ENCODE data around the gene CCDC92B. TPM values are rescaled to one million over a fixed set of nuclear protein-coding genes. Genes with fewer than 3 reads are reported as not detected.
A peak's percentile ranks its signal among the peaks of the same experiment; 100 is the strongest.

Gene CCDC92B
- total RNA-seq, 4 donors from 2014 or later, result 0.30 TPM; not detected in 3

DNA sequence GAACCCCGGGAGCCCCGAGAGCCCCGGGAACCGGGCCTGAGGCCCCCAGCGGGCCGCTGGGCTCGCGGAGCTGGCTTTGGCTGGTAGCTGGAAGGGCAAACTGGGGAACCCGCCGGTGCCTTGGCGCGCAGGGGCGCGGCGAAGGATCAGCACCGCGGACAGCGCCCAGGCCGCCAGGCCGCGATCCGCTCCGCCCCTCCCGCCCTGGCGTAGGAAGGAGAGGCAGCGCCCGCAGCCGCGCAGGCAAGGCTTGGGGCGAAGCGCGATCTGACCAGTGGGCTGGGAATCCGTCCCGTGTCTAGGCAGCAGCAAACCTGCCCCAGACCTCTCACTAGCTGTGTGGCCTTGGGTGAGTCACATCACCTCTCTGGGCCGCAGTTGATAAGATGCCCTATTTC lies 331 bp upstream of the CCDC92B start:
- Histone ChIP-seq H3K36me3 (no peaks in the 10 kb centered on the region), H3K27ac (no peak overlapping the region), H3K27me3 (peaks cover 0 to 52% of the 10 kb centered on the region in 2 donors), H3K9me3 (no peaks in the 10 kb centered on the region), H3K4me3 (peak overlapping the region in 1 of 4 donors; percentile 24), H3K4me1 (peaks cover 0 to 12% (median 5%) of the 10 kb centered on the region in 4 donors)
- TF ChIP-seq POLR2A (IDR thresholded peaks at IDR 0.05), result no peak
- TF ChIP-seq, protein P1, sequence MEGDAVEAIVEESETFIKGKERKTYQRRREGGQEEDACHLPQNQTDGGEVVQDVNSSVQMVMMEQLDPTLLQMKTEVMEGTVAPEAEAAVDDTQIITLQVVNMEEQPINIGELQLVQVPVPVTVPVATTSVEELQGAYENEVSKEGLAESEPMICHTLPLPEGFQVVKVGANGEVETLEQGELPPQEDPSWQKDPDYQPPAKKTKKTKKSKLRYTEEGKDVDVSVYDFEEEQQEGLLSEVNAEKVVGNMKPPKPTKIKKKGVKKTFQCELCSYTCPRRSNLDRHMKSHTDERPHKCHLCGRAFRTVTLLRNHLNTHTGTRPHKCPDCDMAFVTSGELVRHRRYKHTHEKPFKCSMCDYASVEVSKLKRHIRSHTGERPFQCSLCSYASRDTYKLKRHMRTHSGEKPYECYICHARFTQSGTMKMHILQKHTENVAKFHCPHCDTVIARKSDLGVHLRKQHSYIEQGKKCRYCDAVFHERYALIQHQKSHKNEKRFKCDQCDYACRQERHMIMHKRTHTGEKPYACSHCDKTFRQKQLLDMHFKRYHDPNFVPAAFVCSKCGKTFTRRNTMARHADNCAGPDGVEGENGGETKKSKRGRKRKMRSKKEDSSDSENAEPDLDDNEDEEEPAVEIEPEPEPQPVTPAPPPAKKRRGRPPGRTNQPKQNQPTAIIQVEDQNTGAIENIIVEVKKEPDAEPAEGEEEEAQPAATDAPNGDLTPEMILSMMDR (IDR thresholded peaks at IDR 0.05), result no peak
- no peak for TF ChIP-seq EP300 (IDR thresholded peaks at IDR 0.05)
- 5% methylated on average over 8 to 23 of the region's 35 CpGs for WGBS, 2 donors
- peak; percentile 13 to 27 for DNase-seq (ENCODE audit: low spot score in 2 of 2)

DNA sequence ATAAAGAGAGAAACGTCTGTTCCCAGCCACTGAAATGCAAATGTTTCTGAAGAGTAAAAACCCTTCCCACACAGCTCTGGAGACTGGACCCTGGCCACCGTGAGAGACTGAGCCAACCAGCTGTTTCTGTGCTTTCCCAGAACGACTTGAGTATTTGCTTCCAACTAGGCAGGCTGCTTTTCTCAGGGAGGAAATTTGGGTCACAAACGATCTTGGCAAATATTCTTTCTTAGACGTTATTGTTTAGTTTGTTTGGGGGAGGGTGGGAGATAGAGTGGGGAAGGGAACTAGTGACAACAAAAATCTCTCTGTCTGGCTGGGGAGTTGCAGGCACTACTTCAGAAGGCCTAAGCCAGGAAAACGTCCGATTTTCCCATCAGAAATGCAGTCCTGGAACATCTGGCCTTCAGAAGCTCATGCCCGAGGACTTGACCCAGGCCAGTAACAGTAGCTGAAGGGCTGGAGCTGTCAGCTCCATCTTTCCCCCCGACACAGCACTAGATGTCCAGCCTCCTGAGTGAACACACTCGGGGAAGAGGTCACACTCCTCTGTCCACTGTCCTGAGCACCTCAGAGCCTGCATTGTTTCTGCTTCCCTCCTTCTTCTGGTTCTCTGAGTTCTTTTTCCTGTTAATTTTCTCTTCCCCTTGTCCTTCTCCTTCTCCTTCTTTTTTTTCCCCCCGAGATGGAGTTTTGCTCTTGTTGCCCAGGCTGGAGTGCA lies 4.0 kb downstream of the CCDC92B start:
- no peak for TF ChIP-seq POLR2A (IDR thresholded peaks at IDR 0.05)
- TF ChIP-seq EP300 (IDR thresholded peaks at IDR 0.05), result no peak
- TF ChIP-seq, protein P1 (IDR thresholded peaks at IDR 0.05), result no peak

DNA sequence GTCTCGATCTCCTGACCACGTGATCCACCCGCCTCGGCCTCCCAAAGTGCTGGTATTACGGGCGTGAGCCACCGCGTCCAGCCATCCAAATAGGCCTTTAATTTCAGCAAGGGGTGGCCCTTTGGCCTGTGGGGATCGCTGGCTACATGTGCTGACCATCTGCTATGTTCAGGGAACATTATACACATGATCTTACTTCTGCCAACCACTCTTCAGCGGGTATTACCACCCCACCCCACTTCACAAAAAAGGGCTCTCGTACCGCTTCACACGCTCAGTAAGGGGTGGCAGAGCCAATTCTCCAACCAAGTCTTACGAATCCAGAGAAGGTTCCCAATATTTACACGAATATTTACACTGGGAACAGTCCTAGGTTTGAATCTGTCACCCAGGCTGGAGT lies 11.8 kb downstream of the CCDC92B start:
- Histone ChIP-seq H3K4me3 (no peak overlapping the region), H3K9me3 (no peaks in the 10 kb centered on the region), H3K4me1 (no peaks in the 10 kb centered on the region), H3K27ac (no peak overlapping the region), H3K27me3 (no peaks in the 10 kb centered on the region), H3K36me3 (no peaks in the 10 kb centered on the region)
- TF ChIP-seq EP300 (IDR thresholded peaks at IDR 0.05) (no peak), POLR2A (IDR thresholded peaks at IDR 0.05) (no peak)
- TF ChIP-seq, protein P1 (IDR thresholded peaks at IDR 0.05), result no peak
- no peak for DNase-seq (ENCODE audit: low spot score in 2 of 2)
- 89 to 91% methylated on average over 15 of the region's 15 CpGs for WGBS, 2 donors

More for the DNA sequence above, 4.0 kb downstream of the CCDC92B start:
- WGBS, 2 donors, result 11 to 13% methylated on average over 11 of the region's 11 CpGs
- H3K27ac ChIP-seq, result no peak overlapping the region
- DNase-seq (ENCODE audit: low spot score in 2 of 2), result no peak
- no peak overlapping the region for H3K4me3 ChIP-seq
- H3K27me3 ChIP-seq, result peaks cover 0 to 20% of the 10 kb centered on the region in 2 donors
- H3K9me3 ChIP-seq, result no peaks in the 10 kb centered on the region
- H3K36me3 ChIP-seq, result no peaks in the 10 kb centered on the region
- H3K4me1 ChIP-seq, result peaks cover 0 to 12% (median 5%) of the 10 kb centered on the region in 4 donors

DNA sequence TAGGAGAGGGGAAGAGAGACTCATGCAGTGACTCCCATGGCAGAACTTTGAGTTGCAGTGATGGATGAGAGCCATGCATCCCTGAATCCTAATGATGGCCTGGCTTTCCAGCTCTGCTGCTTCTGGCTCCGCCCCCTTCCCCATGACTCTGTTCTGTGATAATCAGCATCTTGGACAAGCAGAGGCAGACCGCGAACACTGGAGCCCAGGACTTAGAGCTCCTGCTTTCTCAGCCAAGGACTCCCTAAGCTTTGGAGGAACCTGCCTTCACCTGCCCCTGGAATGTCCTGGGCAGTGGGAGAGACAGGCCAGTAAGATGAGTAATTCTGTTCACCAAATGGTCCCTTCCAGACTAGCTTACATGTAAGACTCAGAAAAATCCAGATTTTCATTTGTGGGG lies 12.5 kb downstream of the CCDC92B start:
- Histone ChIP-seq H3K4me1 (no peaks in the 10 kb centered on the region), H3K36me3 (no peaks in the 10 kb centered on the region), H3K27me3 (peaks cover 0 to 5% of the 10 kb centered on the region in 2 donors), H3K4me3 (no peak overlapping the region), H3K27ac (no peak overlapping the region), H3K9me3 (no peaks in the 10 kb centered on the region)
- 75 to 78% methylated on average over 3 of the region's 3 CpGs for WGBS, 2 donors
- no peak for DNase-seq (ENCODE audit: low spot score in 2 of 2)
- no peak for TF ChIP-seq POLR2A (IDR thresholded peaks at IDR 0.05)
- no peak for TF ChIP-seq EP300 (IDR thresholded peaks at IDR 0.05)
- TF ChIP-seq, protein P1 (IDR thresholded peaks at IDR 0.05), result no peak

DNA sequence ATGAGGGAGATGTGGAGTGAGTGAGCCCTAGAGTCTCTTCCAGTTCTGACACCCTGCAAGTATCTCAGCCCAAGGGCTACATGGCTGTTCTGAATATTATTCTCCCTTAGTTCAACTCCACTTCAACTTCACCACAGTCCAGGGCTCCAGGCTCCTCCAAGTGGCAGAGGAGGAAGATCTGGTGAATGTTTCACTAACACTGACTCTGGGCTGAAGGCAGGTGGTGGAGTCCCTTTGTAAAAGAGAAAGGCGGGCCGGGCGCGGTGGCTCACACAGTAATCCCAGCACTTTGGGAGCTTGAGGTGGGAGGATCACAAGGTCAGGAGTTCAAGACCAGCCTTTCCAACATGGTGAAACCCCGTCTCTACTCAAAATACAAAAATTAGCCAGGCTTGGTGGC lies 13.6 kb downstream of the CCDC92B start:
- DNase-seq (ENCODE audit: low spot score in 2 of 2), result no peak
- Histone ChIP-seq H3K36me3 (no peaks in the 10 kb centered on the region), H3K9me3 (no peaks in the 10 kb centered on the region), H3K4me3 (no peak overlapping the region), H3K27me3 (peaks cover 0 to 14% of the 10 kb centered on the region in 2 donors), H3K27ac (no peak overlapping the region), H3K4me1 (no peaks in the 10 kb centered on the region)
- no peak for TF ChIP-seq EP300 (IDR thresholded peaks at IDR 0.05)
- 90 to 92% methylated on average over 5 of the region's 5 CpGs for WGBS, 2 donors

Measured in tibial nerve (tissue), 4 donors.